Transverse colon (tissue), 4 donors: ENCODE data around the gene SIL1. TPM values are rescaled to one million over a fixed set of nuclear protein-coding genes. Genes with fewer than 3 reads are reported as not detected.
"Not testable (repeated sequence)": the region's sequence is repeated elsewhere in the genome, so short reads cannot be mapped to it uniquely, and the experiment has no call there.

ENCODE experiments used
- DNase-seq: peaks from one replicate; pipeline ENCODE4 v3.0.0-alpha.2; 2019
- H3K27ac ChIP-seq, 4 donors: fragments of 200-600 bp; sonication (generic); 2 replicates each; pipeline ENCODE4 v1.5.1; 2016 to 2018; ENCODE audit warnings: inconsistent platforms in 4 of 4
- H3K27me3 ChIP-seq: fragments of 200-600 bp; sonication (generic); 2 replicates; pipeline ENCODE4 v1.5.1; 2017; ENCODE audit warnings: inconsistent platforms
- H3K36me3 ChIP-seq, 4 donors: fragments of 200-600 bp; sonication (generic); 2 replicates each; pipeline ENCODE4 v1.5.1; 2017 to 2019; ENCODE audit warnings: inconsistent platforms in 4 of 4
- H3K4me1 ChIP-seq, 4 donors: fragments of 200-600 bp; sonication (generic); 2 replicates each; pipeline ENCODE4 v1.5.1; 2017 to 2020; ENCODE audit warnings: inconsistent platforms in 4 of 4
- H3K4me3 ChIP-seq, 4 donors: fragments of 200-600 bp; sonication (generic); 1 replicate in 1 of 4; 2 replicates in 3 of 4; pipeline versions ENCODE4 v1.5.1 to v1.6.1; 2017 to 2019; ENCODE audit warnings: inconsistent platforms in 4 of 4
- H3K9me3 ChIP-seq, 2 donors: fragments of 200-600 bp; sonication (generic); 2 replicates each; pipeline ENCODE4 v1.5.1; 2017 to 2019; ENCODE audit warnings: inconsistent platforms in 2 of 2
- CTCF ChIP-seq, 5 experiments: fragments of 200-600 bp in 3 of 5; fragments of 450-650 bp in 2 of 5; sonication (generic) in 3 of 5; IDR thresholded peaks; 1 replicate in 2 of 5; 2 replicates in 3 of 5; pipeline ENCODE4 v1.5.1; 2016 to 2017; ENCODE audit warnings: antibody characterized with exemption in 5 of 5, inconsistent platforms in 3 of 5, mild to moderate bottlenecking in 2 of 5, moderate library complexity in 1 of 5
- EP300 ChIP-seq: sonication (generic); formaldehyde crosslinking; IDR thresholded peaks from one replicate; pipeline ENCODE4 v1.6.1; 2017; ENCODE audit warnings: antibody characterized with exemption, low read depth
- POLR2A ChIP-seq: fragments of 450-650 bp; IDR thresholded peaks from one replicate; pipeline ENCODE4 v1.6.1; 2016; ENCODE audit warnings: antibody characterized with exemption, mild to moderate bottlenecking, moderate library complexity
- POLR2AphosphoS5 ChIP-seq, 3 donors: sonication (generic); formaldehyde crosslinking; IDR thresholded peaks; one replicate each; pipeline ENCODE4 v1.6.1; 2016; ENCODE audit warnings: antibody characterized with exemption in 3 of 3
- WGBS, 2 donors: methylation state at CpG; one replicate each; pipeline ENCODE4 v1.1.5; 2018; ENCODE audit warnings: low coverage in 1 of 2; 5-methylcytosine and 5-hydroxymethylcytosine counted together
- in situ Hi-C, 4 donors: fragments of 200-750 bp; cut with MboI; loops; one replicate each; pipeline versions ENCODE4 v1.15.0 to v1.15.1; 2017; ENCODE audit warnings: low sequenced_read_pairs in 3 of 4, low pct_ligation_motif_present in 1 of 4, low pct_unique_long_range_greater_than_20kb in 1 of 4
- intact Hi-C: fragments of 100-400 bp; cut with DNase I; formaldehyde crosslinking; loops from one replicate; pipeline ENCODE4 v1.15.1; 2023; ENCODE audit warnings: low total_unique reads
- total RNA-seq, 4 donors: library from RNA; depleted of rRNA; stranded (reverse); fragments of >200 nt; gene quantifications; one replicate each; pipeline ENCODE4 v1.1.0, GENCODE V29; 2016

Gene SIL1
- total RNA-seq, 4 donors from 2014 or later, result 11.1 to 38.1 (median 29.0) TPM

- Histone ChIP-seq H3K36me3 (no peaks in the 10 kb centered on the region), H3K27ac (no peak overlapping the region), H3K9me3 (no peaks in the 10 kb centered on the region), H3K4me1 (peaks cover 0 to 4% (median 0%) of the 10 kb centered on the region in 4 donors), H3K27me3 (no peaks in the 10 kb centered on the region), H3K4me3 (no peak overlapping the region)
- DNase-seq, result no peak
- WGBS, 2 donors, result 100% methylated on average over 2 of the region's 2 CpGs
- TF ChIP-seq POLR2AphosphoS5 (IDR thresholded peaks at IDR 0.05), result no peak
- no peak for TF ChIP-seq POLR2A
- TF ChIP-seq CTCF (IDR thresholded peaks at IDR 0.05), result no peak
- no peak for TF ChIP-seq EP300
- in situ Hi-C loops, result no loop called here
- intact Hi-C loops, result no loop called here
Observed at GRCh38 chr5:139226131-139226530, 28.0 kb upstream of the SIL1 start.

GRCh38 chr5:139223481-139223880 is 25.3 kb upstream of the SIL1 start:
- Histone ChIP-seq H3K27ac (no peak overlapping the region), H3K36me3 (no peaks in the 10 kb centered on the region), H3K27me3 (no peaks in the 10 kb centered on the region), H3K4me1 (peaks cover 0 to 4% (median 0%) of the 10 kb centered on the region in 4 donors), H3K9me3 (no peaks in the 10 kb centered on the region), H3K4me3 (no peak overlapping the region)
- in situ Hi-C loops (no loop called here), intact Hi-C loops (no loop called here)
- 82 to 88% methylated on average over 3 of the region's 3 CpGs for WGBS, 2 donors
- no peak for TF ChIP-seq POLR2AphosphoS5 (IDR thresholded peaks at IDR 0.05)
- TF ChIP-seq CTCF (IDR thresholded peaks at IDR 0.05), result no peak
- no peak for TF ChIP-seq POLR2A
- TF ChIP-seq EP300, result no peak
- DNase-seq, result no peak

DNA sequence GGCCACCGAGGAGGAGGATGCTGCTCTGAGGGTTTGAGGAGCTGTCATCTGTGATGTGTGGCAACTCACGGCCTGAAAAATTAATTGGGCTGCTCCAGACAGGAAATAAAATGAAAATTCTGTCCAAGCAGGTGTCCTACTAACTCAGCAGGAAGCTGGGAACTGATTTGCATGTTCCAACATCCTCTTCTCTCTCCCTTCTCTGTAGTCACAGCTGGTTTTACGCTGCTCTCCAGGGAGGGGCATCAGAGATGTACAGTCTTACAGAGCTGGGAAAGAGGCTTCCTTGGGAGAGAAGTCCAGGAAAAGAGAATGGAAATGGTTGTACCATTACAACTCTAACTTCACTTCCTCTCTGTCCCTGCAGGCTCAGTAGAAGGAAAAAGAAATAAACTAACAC is 24.2 kb upstream of the SIL1 start:
- H3K4me3 ChIP-seq, result no peak overlapping the region
- no peaks in the 10 kb centered on the region for H3K36me3 ChIP-seq
- H3K27me3 ChIP-seq, result no peaks in the 10 kb centered on the region
- TF ChIP-seq POLR2A (no peak), EP300 (no peak), POLR2AphosphoS5 (IDR thresholded peaks at IDR 0.05) (no peak), CTCF (IDR thresholded peaks at IDR 0.05) (no peak)
- no peak overlapping the region for H3K27ac ChIP-seq
- in situ Hi-C loops, result no loop called here
- intact Hi-C loops, result no loop called here
- no peaks in the 10 kb centered on the region for H3K4me1 ChIP-seq
- no peak for DNase-seq
- H3K9me3 ChIP-seq, result no peaks in the 10 kb centered on the region
- WGBS, 2 donors, result 45 to 60% methylated on average over 1 to 3 of the region's 3 CpGs

- H3K4me3 ChIP-seq, H3K4me1 ChIP-seq, DNase-seq, H3K27me3 ChIP-seq, in situ Hi-C loops, H3K27ac ChIP-seq, intact Hi-C loops, H3K9me3 ChIP-seq, H3K36me3 ChIP-seq: not testable (repeated sequence)
- WGBS, 2 donors, result 77% methylated on average over 7 of the region's 7 CpGs
Observed at GRCh38 chr5:139218038-139218437, 19.9 kb upstream of the SIL1 start.
